Urothelium cell line (cell line): Measurements from ENCODE around the gene ADAMTSL1.
"Not testable (repeated sequence)": the region's sequence is repeated elsewhere in the genome, so short reads cannot be mapped to it uniquely, and the experiment has no call there.

ENCODE experiments used
- DNase-seq: peaks from one replicate; pipeline ENCODE4 v3.0.0; 2011; ENCODE audit warnings: low spot score, mixed read lengths
- FAIRE-seq: peaks from 2 replicates; lab custom pipeline; 2011; peaks lifted over from hg19 to GRCh38; lab: Jason Lieb, UNC

The ADAMTSL1 gene

DNA sequence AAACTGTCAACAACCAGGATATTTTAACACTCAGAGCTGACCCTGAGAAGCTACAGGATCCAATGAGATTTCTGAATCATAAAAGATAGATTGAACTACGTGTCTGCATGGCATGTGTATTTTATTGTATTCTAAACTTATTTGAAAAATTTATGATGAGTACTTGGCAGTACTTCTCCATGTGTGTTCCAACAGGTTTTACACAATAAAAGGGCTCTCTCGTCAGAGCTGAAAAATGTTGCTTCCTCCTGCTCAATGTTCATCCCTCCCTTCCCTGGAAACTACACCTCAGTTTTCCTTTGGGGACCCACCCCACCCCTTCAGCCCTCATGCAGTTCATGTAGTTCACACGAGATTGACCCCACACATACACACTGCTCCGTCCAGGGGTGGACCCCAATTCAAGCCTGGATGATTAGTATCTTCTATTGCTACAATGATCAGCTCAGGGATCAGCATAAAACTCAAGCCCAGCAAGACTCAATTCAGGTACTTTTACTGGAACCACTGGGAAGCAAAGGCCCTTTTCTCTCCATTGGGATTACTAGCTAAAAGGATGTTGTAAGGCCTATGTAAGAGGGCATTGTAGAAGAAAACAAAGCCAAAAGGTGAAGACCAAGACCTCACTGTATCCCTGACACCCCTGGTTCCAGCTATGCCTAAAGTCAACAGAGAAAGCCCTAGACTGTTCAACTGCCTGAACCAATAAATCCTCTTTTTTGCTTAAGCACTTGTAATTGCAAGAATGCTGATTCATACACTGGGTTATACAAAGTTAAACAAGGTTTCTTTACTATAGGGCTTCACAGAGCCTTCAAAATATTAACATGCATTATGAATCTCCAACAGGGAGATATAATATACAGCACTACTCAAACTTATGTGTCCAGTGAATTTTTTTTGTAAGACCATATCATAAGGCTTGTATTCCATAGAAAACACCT, 446.5 kb downstream of the ADAMTSL1 start:
- FAIRE-seq = no peak
- DNase-seq = no peak

GRCh38 chr9:18921366-18922075, 447.6 kb downstream of the ADAMTSL1 start:
- no peak for FAIRE-seq
- no peak for DNase-seq

- DNase-seq = no peak
- FAIRE-seq = no peak
Observed at GRCh38 chr9:18922161-18922885, 448.4 kb downstream of the ADAMTSL1 start.

GRCh38 chr9:18923167-18923566, 449.2 kb downstream of the ADAMTSL1 start:
- DNase-seq (no peak), FAIRE-seq (no peak)

GRCh38 chr9:18923671-18924430, 449.9 kb downstream of the ADAMTSL1 start:
- DNase-seq (no peak), FAIRE-seq (no peak)

- DNase-seq (no peak), FAIRE-seq (no peak)
Observed at GRCh38 chr9:18925880-18926279, 451.9 kb downstream of the ADAMTSL1 start.

- no peak for DNase-seq
- no peak for FAIRE-seq
Observed at GRCh38 chr9:18926513-18926912, 452.6 kb downstream of the ADAMTSL1 start.

DNA sequence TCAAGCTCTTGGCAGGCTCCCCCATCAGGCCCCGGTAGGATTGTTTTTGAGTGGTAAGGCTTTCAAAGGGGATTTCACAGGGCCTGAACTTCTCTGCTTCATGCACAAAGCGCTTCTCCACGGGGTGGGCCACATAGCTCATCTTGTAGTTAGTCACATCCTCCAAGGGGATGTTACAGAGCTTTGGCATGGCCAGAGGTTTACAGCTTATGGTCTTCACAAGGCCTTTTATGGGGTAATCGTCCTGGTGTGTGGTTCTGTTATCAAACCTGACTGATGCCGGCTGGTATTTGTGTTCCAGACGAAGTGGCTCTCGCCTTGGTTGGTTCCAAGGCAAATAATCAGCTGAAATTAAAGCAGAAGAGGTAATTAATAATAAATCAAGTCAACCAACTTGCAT, 454.8 kb downstream of the ADAMTSL1 start:
- FAIRE-seq (no peak), DNase-seq (no peak)

- not testable (repeated sequence) for DNase-seq, FAIRE-seq
Observed at GRCh38 chr9:18930611-18931010, 456.7 kb downstream of the ADAMTSL1 start.

GRCh38 chr9:18935541-18935940, 461.6 kb downstream of the ADAMTSL1 start:
- FAIRE-seq (no peak), DNase-seq (no peak)

DNA sequence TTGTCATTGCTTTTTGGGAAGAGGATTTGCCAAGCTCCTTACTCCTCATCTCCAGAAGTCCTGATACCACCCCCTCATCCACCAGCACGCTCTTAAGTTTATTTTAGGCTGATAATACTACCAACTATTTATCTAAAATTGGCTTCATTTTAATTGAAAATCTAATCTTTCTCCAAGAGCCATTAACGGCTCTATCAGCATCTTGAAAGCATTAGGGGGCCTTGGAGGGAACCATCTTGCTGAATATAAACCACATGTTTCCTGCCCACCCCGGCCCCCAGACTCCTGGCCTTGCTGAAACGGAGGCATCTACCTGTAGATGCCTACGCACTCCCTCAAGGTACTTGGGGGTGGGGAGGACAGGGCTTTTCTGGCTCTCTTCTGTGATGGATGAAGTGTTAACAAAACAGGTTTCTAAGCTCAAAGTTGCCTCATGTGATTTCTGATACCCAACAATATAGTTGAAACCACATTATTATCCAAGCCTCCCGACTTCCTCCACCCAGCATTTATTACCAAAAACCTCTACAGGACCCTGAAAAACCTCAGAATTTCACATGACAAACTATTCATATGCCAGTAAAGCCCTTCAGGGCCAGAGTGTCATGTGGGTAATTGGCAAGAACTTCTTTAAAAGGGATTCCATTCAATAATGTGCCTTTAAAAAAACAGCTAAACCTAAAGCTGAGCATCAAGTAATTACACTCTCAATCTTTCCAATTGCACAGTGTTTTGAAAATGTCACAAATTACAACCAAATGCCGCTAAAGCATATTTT, 462.3 kb downstream of the ADAMTSL1 start:
- no peak for DNase-seq
- FAIRE-seq = no peak

DNA sequence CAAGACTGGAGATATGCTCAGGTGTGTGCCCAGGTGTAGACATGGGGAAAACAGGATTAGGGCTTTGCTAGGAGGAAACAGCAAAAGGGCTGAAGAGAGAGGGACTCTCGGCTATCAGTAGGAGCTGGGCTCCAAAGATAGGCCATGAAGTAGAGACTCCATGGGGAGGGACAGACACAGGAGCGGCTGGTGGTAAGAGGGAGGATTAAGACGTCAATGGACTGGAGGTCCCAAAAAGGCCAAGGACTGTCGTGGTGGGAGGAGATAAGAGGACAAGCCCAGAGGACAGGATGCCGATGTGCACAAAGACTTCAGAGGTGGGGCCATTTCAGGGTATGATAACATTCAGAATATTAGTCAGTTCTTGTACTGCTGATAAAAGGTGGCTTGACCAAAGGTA, 466.0 kb downstream of the ADAMTSL1 start:
- FAIRE-seq = no peak

DNA sequence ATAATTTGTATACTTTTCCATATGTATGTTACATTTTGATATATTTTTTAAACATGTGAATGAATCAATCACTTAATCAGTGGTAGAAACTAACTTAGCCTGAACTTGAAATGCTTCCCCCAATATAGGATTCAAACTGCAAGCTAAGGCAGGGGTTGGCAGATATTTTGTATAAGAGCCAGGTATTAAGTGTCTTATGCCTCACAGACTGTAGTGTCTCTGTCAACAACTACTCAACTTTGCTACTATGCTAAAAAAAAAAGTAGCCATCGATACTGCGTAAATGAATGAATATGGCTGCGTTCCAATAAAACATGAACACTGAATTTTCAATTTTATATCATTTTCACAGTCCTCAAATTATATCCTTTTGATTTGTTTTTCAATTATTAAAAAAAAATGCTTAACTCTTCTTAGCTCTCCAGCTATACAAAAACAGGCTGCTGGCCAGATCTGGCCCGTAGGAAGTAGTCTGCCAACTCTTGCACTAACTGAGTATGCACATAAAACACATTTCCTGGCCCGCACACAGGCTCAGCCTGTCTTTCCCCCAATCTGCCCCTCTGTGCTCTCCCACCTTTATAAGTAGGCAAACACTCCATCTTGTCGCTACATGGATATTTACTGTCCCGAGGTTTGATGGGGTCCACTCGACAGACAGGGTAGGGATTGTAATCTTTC, 467.2 kb downstream of the ADAMTSL1 start:
- DNase-seq (no peak), FAIRE-seq (no peak)

More for the DNA sequence above, 466.0 kb downstream of the ADAMTSL1 start:
- no peak for DNase-seq

DNA sequence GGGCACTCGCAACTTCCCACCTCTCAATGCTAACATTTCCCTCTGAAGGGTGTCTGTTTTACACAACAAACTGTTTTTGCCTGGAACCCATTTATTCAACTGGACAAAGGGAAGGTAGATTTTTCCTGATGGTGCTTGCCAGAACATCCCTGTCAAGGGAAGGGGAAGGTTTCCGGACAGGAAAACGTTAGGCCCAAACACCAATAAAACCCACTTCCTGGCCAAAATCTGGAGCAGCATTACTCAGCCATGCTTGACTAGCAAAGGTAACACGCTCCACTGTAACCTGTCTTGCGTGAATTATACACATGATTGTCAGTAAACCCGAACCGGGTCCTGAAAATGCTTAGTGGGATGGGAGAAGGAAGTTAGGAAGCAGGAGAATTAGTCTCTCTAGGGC, 468.8 kb downstream of the ADAMTSL1 start:
- DNase-seq (no peak), FAIRE-seq (no peak)

DNA sequence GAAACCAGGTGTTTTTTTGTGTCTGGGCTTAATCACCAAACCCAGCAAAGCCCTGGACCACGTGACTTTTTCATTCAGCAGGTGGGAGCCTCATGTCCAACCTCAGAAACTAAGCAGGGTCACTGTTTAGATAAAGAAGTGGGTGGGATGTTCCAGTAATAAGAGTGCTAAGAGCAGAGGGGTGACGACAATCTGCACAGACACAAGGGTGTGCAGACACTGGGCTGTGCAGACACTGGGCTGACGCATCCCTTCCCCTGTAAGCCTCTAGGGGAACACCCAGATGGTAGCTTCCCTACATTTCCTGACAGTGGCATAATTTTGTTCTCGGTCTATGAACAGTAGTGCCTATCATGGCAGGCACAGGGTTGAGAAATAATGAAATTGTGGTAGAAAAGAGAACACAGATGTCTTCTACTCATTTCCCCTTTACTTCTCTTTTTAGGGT, 474.0 kb downstream of the ADAMTSL1 start:
- DNase-seq (no peak), FAIRE-seq (no peak)

DNA sequence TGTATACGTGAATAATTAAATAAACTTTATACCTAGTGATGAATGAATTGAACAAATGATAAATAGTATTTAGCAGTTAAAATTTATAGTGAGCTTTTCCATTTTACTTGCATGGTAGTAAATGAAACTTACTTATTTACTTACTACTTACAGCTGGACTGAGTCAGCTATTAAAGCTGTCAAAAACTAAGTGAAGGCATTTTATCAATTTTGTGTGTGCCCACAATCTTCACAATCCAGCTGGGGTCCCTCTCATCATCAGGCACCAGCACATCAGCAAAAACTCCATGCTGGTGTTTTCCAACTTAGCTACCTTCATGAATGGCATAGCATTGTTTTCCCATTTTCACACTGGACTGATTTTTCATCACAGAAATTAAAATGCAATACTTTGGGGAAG, 478.0 kb downstream of the ADAMTSL1 start:
- no peak for FAIRE-seq

GRCh38 chr9:18955626-18956025, 481.7 kb downstream of the ADAMTSL1 start:
- FAIRE-seq = no peak
- no peak for DNase-seq

More for the DNA sequence above, 478.0 kb downstream of the ADAMTSL1 start:
- no peak for DNase-seq
